Choroid plexus epithelial cell (primary cell): Measurements from ENCODE around the gene OSBP.

ENCODE experiments used
- DNase-seq: peaks from one replicate; pipeline ENCODE4 v3.0.0-alpha.2; 2010; ENCODE audit warnings: low read depth
- H3K4me3 ChIP-seq: 2 replicates; pipeline ENCODE4 v1.5.1; 2011; ENCODE audit warnings: low read depth, mild to moderate bottlenecking, control low read depth, low read length, moderate library complexity
- CTCF ChIP-seq: conservative IDR thresholded peaks from 2 replicates; pipeline ENCODE4 v1.5.1; 2011; ENCODE audit warnings: low read depth, mild to moderate bottlenecking, control low read depth, inconsistent platforms, low read length, moderate library complexity

The OSBP gene

GRCh38 chr11:59615637-59616395 lies at the start of gene OSBP:
TSS of gene OSBP (minus strand) at chr11:59615774. CDS start at chr11:59615664, 110 bp downstream.
- peak; percentile 100 for DNase-seq
- no peak for TF ChIP-seq CTCF
- peak within 1 kb of the TSS; percentile 90 for H3K4me3 ChIP-seq

GRCh38 chr11:59660621-59661020 lies 45.0 kb upstream of the OSBP start:
- TF ChIP-seq CTCF = no peak
- no peak overlapping the region for H3K4me3 ChIP-seq
- DNase-seq = no peak

- no peak for TF ChIP-seq CTCF
- no peak for DNase-seq
- no peak overlapping the region for H3K4me3 ChIP-seq
These were observed 44.4 kb upstream of the OSBP start for GRCh38 chr11:59659981-59660380.

- no peak overlapping the region for H3K4me3 ChIP-seq
- TF ChIP-seq CTCF = no peak
- no peak for DNase-seq
These were observed 42.5 kb upstream of the OSBP start for GRCh38 chr11:59658036-59658435.

- no peak overlapping the region for H3K4me3 ChIP-seq
- no peak for TF ChIP-seq CTCF
These were observed 39.3 kb upstream of the OSBP start for GRCh38 chr11:59654893-59655292.

GRCh38 chr11:59647245-59647980 lies 31.8 kb upstream of the OSBP start:
- TF ChIP-seq CTCF = no peak
- no peak for DNase-seq
- H3K4me3 ChIP-seq = no peak overlapping the region

More at GRCh38 chr11:59654893-59655292, 39.3 kb upstream of the OSBP start:
- no peak for DNase-seq
